SK-N-SH treated with all-trans-retinoic acid at 6 μM for 48 hours (cell line): ENCODE results near the gene C9orf85.
"Not testable (repeated sequence)": the region's sequence is repeated elsewhere in the genome, so short reads cannot be mapped to it uniquely, and the experiment has no call there.

Experiments used
- ATAC-seq: fragments of 200-7000 bp; cut with Tn5 transposase; 3 replicates; pipeline ENCODE4 v1.9.1; 2020; ENCODE audit warnings: mild to moderate bottlenecking, moderate library complexity
- ARNTL ChIP-seq: fragments of 450-650 bp; formaldehyde crosslinking; IDR thresholded peaks from 2 replicates; pipeline ENCODE4 v1.5.0; 2020; ENCODE audit warnings: low read depth, mild to moderate bottlenecking, moderate library complexity, borderline replicate concordance
- BACH2 ChIP-seq: fragments of 250-450 bp; sonication (Bioruptor Pico); IDR thresholded peaks from 2 replicates; pipeline ENCODE4 v1.9.0; 2021; ENCODE audit warnings: mild to moderate bottlenecking, borderline replicate concordance
- CSDC2 ChIP-seq: fragments of 250-450 bp; sonication (Bioruptor Pico); IDR thresholded peaks from 2 replicates; pipeline ENCODE4 v1.5.0; 2020; ENCODE audit warnings: mild to moderate bottlenecking, moderate library complexity
- ESRRG ChIP-seq: fragments of 250-450 bp; sonication (Bioruptor Pico); IDR thresholded peaks from 2 replicates; pipeline ENCODE4 v1.6.1; 2021; ENCODE audit warnings: mild to moderate bottlenecking
- ISL1 ChIP-seq: fragments of 250-450 bp; sonication (Bioruptor Pico); IDR thresholded peaks from 2 replicates; pipeline ENCODE4 v2.1.2; 2022; ENCODE audit warnings: mild to moderate bottlenecking, moderate library complexity
- OSR1 ChIP-seq: fragments of 250-450 bp; sonication (Bioruptor Pico); IDR thresholded peaks from 2 replicates; pipeline ENCODE4 v1.8.0; 2022; ENCODE audit warnings: moderate library complexity, mild to moderate bottlenecking, inconsistent platforms
- POU6F1 ChIP-seq: fragments of 250-450 bp; sonication (Bioruptor Pico); IDR thresholded peaks from 2 replicates; pipeline ENCODE4 v1.8.0; 2021; ENCODE audit warnings: low read depth, mild to moderate bottlenecking, moderate library complexity, borderline replicate concordance
- RARB ChIP-seq: fragments of 250-450 bp; sonication (Bioruptor Pico); IDR thresholded peaks from 2 replicates; pipeline ENCODE4 v1.8.0; 2021; ENCODE audit warnings: mild to moderate bottlenecking, moderate library complexity
- SNAI2 ChIP-seq: fragments of 250-450 bp; sonication (Bioruptor Pico); IDR thresholded peaks from 2 replicates; pipeline ENCODE4 v1.5.0; 2020; ENCODE audit warnings: mild to moderate bottlenecking, moderate library complexity
- TCF4 ChIP-seq: fragments of 250-450 bp; sonication (Bioruptor Pico); IDR thresholded peaks from 2 replicates; pipeline ENCODE4 v1.8.0; 2021; ENCODE audit warnings: mild to moderate bottlenecking, moderate library complexity, borderline replicate concordance
- TOX ChIP-seq: fragments of 250-450 bp; sonication (Bioruptor Pico); IDR thresholded peaks from 2 replicates; pipeline ENCODE4 v1.8.0; 2021; ENCODE audit warnings: mild to moderate bottlenecking, moderate library complexity, borderline replicate concordance
- ZC3H10 ChIP-seq: fragments of 250-450 bp; sonication (Bioruptor Pico); IDR thresholded peaks from 2 replicates; pipeline ENCODE4 v1.5.1; 2021; ENCODE audit warnings: mild to moderate bottlenecking, moderate library complexity
- ZFP3 ChIP-seq: fragments of 250-450 bp; sonication (Bioruptor Pico); IDR thresholded peaks from 2 replicates; pipeline ENCODE4 v1.5.0; 2020; ENCODE audit warnings: mild to moderate bottlenecking, moderate library complexity
- ZFP30 ChIP-seq: fragments of 450-650 bp; formaldehyde crosslinking; IDR thresholded peaks from 2 replicates; pipeline ENCODE4 v1.5.0; 2022; ENCODE audit warnings: mild to moderate bottlenecking, moderate library complexity
- ZNF565 ChIP-seq: fragments of 450-650 bp; formaldehyde crosslinking; conservative IDR thresholded peaks from 2 replicates; pipeline ENCODE4 v1.5.0; 2020; ENCODE audit warnings: low read depth, mild to moderate bottlenecking, moderate library complexity
- ZNF70 ChIP-seq: fragments of 450-650 bp; formaldehyde crosslinking; IDR thresholded peaks from 2 replicates; pipeline ENCODE4 v1.5.0; 2020; ENCODE audit warnings: mild to moderate bottlenecking, moderate library complexity
- TF ChIP-seq, protein P1 (sequence below): fragments of 250-450 bp; sonication (Bioruptor Pico); IDR thresholded peaks from 2 replicates; pipeline ENCODE4 v1.5.1; 2020; ENCODE audit warnings: low read depth, mild to moderate bottlenecking, moderate library complexity
- TF ChIP-seq, protein P2 (sequence below): fragments of 250-450 bp; sonication (Bioruptor Pico); IDR thresholded peaks from 2 replicates; pipeline ENCODE4 v1.5.1; 2021; ENCODE audit warnings: mild to moderate bottlenecking, moderate library complexity
- TF ChIP-seq, protein P3 (sequence below): fragments of 250-450 bp; sonication (Bioruptor Pico); IDR thresholded peaks from 2 replicates; pipeline ENCODE4 v1.5.0; 2020; ENCODE audit warnings: mild to moderate bottlenecking, moderate library complexity
- TF ChIP-seq, protein P4 (sequence below): fragments of 250-450 bp; sonication (Bioruptor Pico); IDR thresholded peaks from 2 replicates; pipeline ENCODE4 v1.8.0; 2020; ENCODE audit warnings: mild to moderate bottlenecking, moderate library complexity, borderline replicate concordance

The C9orf85 gene

GRCh38 chr9:71955300-71955915, 44.0 kb downstream of the C9orf85 start (continued):
- TF ChIP-seq ARNTL (CRISPR knock-in tag) (no peak), ZFP30 (CRISPR knock-in tag) (no peak), ISL1 (CRISPR knock-in tag) (no peak), RARB (CRISPR knock-in tag) (no peak), ZNF70 (CRISPR knock-in tag) (no peak)
- TF ChIP-seq, protein P1, sequence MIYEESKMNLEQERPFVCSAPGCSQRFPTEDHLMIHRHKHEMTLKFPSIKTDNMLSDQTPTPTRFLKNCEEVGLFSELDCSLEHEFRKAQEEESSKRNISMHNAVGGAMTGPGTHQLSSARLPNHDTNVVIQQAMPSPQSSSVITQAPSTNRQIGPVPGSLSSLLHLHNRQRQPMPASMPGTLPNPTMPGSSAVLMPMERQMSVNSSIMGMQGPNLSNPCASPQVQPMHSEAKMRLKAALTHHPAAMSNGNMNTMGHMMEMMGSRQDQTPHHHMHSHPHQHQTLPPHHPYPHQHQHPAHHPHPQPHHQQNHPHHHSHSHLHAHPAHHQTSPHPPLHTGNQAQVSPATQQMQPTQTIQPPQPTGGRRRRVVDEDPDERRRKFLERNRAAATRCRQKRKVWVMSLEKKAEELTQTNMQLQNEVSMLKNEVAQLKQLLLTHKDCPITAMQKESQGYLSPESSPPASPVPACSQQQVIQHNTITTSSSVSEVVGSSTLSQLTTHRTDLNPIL, result no peak
- TF ChIP-seq, all 23 proteins: peak for 0

DNA sequence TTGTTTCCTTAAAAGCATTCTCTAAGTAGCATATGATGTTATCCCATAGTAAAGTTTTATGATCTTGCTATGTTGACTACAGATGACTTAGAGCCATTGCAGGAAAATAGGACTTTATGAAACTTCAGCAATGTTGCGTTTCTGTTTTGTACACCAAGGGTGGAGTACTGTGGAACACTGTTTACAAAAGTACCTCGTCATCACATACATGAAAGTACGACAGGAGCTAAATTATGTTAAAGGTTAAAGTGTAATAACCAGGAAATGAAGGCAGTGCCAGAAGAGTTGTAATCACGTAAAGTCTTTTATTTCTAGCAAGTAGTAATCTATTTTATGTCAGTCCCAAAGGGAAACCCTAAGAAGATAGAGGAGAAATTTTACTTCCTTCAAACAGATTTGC, 50.9 kb downstream of the C9orf85 start:
- no peak for ATAC-seq
- TF ChIP-seq, protein P2, sequence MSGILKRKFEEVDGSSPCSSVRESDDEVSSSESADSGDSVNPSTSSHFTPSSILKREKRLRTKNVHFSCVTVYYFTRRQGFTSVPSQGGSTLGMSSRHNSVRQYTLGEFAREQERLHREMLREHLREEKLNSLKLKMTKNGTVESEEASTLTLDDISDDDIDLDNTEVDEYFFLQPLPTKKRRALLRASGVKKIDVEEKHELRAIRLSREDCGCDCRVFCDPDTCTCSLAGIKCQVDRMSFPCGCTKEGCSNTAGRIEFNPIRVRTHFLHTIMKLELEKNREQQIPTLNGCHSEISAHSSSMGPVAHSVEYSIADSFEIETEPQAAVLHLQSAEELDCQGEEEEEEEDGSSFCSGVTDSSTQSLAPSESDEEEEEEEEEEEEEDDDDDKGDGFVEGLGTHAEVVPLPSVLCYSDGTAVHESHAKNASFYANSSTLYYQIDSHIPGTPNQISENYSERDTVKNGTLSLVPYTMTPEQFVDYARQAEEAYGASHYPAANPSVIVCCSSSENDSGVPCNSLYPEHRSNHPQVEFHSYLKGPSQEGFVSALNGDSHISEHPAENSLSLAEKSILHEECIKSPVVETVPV (CRISPR knock-in tag), result no peak
- TF ChIP-seq ZNF565 (CRISPR knock-in tag) (no peak), SNAI2 (CRISPR knock-in tag) (no peak), ZFP30 (CRISPR knock-in tag) (no peak), TOX (CRISPR knock-in tag) (no peak), ARNTL (CRISPR knock-in tag) (no peak), TCF4 (CRISPR knock-in tag) (no peak), ESRRG (CRISPR knock-in tag) (no peak), ISL1 (CRISPR knock-in tag) (no peak), ZC3H10 (CRISPR knock-in tag) (no peak), CSDC2 (CRISPR knock-in tag) (no peak), RARB (CRISPR knock-in tag) (no peak), ZFP3 (CRISPR knock-in tag) (no peak)
- TF ChIP-seq, protein P3, sequence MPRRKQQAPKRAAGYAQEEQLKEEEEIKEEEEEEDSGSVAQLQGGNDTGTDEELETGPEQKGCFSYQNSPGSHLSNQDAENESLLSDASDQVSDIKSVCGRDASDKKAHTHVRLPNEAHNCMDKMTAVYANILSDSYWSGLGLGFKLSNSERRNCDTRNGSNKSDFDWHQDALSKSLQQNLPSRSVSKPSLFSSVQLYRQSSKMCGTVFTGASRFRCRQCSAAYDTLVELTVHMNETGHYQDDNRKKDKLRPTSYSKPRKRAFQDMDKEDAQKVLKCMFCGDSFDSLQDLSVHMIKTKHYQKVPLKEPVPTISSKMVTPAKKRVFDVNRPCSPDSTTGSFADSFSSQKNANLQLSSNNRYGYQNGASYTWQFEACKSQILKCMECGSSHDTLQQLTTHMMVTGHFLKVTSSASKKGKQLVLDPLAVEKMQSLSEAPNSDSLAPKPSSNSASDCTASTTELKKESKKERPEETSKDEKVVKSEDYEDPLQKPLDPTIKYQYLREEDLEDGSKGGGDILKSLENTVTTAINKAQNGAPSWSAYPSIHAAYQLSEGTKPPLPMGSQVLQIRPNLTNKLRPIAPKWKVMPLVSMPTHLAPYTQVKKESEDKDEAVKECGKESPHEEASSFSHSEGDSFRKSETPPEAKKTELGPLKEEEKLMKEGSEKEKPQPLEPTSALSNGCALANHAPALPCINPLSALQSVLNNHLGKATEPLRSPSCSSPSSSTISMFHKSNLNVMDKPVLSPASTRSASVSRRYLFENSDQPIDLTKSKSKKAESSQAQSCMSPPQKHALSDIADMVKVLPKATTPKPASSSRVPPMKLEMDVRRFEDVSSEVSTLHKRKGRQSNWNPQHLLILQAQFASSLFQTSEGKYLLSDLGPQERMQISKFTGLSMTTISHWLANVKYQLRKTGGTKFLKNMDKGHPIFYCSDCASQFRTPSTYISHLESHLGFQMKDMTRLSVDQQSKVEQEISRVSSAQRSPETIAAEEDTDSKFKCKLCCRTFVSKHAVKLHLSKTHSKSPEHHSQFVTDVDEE (CRISPR knock-in tag), result no peak
- TF ChIP-seq, protein P1, result no peak
- TF ChIP-seq, protein P4, sequence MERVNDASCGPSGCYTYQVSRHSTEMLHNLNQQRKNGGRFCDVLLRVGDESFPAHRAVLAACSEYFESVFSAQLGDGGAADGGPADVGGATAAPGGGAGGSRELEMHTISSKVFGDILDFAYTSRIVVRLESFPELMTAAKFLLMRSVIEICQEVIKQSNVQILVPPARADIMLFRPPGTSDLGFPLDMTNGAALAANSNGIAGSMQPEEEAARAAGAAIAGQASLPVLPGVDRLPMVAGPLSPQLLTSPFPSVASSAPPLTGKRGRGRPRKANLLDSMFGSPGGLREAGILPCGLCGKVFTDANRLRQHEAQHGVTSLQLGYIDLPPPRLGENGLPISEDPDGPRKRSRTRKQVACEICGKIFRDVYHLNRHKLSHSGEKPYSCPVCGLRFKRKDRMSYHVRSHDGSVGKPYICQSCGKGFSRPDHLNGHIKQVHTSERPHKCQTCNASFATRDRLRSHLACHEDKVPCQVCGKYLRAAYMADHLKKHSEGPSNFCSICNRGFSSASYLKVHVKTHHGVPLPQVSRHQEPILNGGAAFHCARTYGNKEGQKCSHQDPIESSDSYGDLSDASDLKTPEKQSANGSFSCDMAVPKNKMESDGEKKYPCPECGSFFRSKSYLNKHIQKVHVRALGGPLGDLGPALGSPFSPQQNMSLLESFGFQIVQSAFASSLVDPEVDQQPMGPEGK (CRISPR knock-in tag), result no peak

GRCh38 chr9:71963471-71963996, 52.1 kb downstream of the C9orf85 start:
- ATAC-seq, result not testable (repeated sequence)

DNA sequence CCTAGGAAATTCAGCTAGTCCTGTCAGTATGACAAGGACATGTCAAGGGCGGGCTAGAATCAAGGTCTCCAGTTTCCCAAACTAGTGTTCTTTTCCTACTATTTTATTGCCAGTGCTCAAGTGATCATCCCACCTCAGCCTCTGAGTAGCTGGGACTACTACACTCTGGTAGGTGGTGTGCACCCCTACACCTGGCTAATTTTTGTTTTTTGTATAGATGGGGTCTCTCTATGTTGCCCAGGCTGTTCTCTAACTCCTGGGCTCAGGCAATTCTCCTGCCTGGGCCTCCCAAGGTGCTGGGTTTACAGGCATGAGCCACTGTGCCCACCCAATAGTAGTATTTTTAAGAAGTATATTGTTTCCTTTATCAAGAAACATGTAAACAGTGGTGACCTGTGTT, 54.0 kb downstream of the C9orf85 start:
- ATAC-seq, result no peak
- TF ChIP-seq, protein P3 (CRISPR knock-in tag), result no peak
- no peak for TF ChIP-seq ZNF70 (CRISPR knock-in tag)
- TF ChIP-seq ZFP3 (CRISPR knock-in tag), result no peak
- TF ChIP-seq OSR1 (CRISPR knock-in tag), result no peak
- TF ChIP-seq, protein P1, result no peak
- TF ChIP-seq SNAI2 (CRISPR knock-in tag), result no peak
- TF ChIP-seq BACH2, result no peak
- TF ChIP-seq CSDC2 (CRISPR knock-in tag), result no peak
- no peak for TF ChIP-seq POU6F1
